Fibroblast of lung (primary cell): Measurements from ENCODE around the gene CERS4. TPM values are rescaled to one million over a fixed set of nuclear protein-coding genes. Genes with fewer than 3 reads are reported as not detected.

Source experiments
- DNase-seq, 2 donors: peaks; one replicate each; pipeline versions ENCODE4 v3.0.0 to v3.0.0-alpha.2; 2010; ENCODE audit warnings: low read depth in 2 of 2
- H2AFZ ChIP-seq: 2 replicates; pipeline ENCODE4 v1.5.1; 2012; ENCODE audit warnings: low read length, control low read depth, inconsistent platforms
- H3K27ac ChIP-seq: 2 replicates; pipeline ENCODE4 v1.5.1; 2011; ENCODE audit warnings: low read length, control low read depth; ENCODE audit not compliant: insufficient read depth
- H3K27me3 ChIP-seq: 2 replicates; pipeline ENCODE4 v1.5.1; 2011; ENCODE audit warnings: mild to moderate bottlenecking, low read length; ENCODE audit not compliant: control insufficient read depth, insufficient read depth
- H3K36me3 ChIP-seq: 2 replicates; pipeline ENCODE4 v1.5.1; 2011; ENCODE audit warnings: low read length; ENCODE audit not compliant: control insufficient read depth, insufficient read depth
- H3K4me1 ChIP-seq: 2 replicates; pipeline ENCODE4 v1.5.1; 2011; ENCODE audit warnings: low read length; ENCODE audit not compliant: control insufficient read depth, insufficient read depth; ENCODE audit errors: extremely low read depth
- H3K4me2 ChIP-seq: 2 replicates; pipeline ENCODE4 v1.5.1; 2011; ENCODE audit warnings: low read length, control low read depth; ENCODE audit not compliant: insufficient read depth; ENCODE audit errors: extremely low read depth
- H3K4me3 ChIP-seq, 4 experiments: fragments of 200-600 bp in 1 of 4; sonication (generic) in 1 of 4; replicated peaks in 1 of 4; 2 replicates each; pipeline ENCODE4 v1.5.1; 2011 to 2016; ENCODE audit warnings: low read length in 4 of 4, low read depth in 3 of 4, mild to moderate bottlenecking in 3 of 4, control low read depth in 2 of 4, inconsistent platforms in 1 of 4, mixed read lengths in 1 of 4; ENCODE audit not compliant: insufficient read depth in 1 of 4; ENCODE audit errors: control extremely low read depth in 1 of 4
- H3K79me2 ChIP-seq: 2 replicates; pipeline ENCODE4 v1.5.1; 2012; ENCODE audit warnings: mild to moderate bottlenecking, low read length, inconsistent platforms; ENCODE audit not compliant: control insufficient read depth, insufficient read depth
- H3K9ac ChIP-seq: 2 replicates; pipeline ENCODE4 v1.5.1; 2011; ENCODE audit warnings: mild to moderate bottlenecking, low read length, control low read depth; ENCODE audit not compliant: insufficient read depth
- H3K9me3 ChIP-seq: 2 replicates; pipeline ENCODE4 v1.5.1; 2012; ENCODE audit warnings: low read depth, low read length; ENCODE audit not compliant: control insufficient read depth, insufficient read depth
- H4K20me1 ChIP-seq: 2 replicates; pipeline ENCODE4 v1.5.1; 2011; ENCODE audit warnings: low read length; ENCODE audit not compliant: control insufficient read depth, insufficient read depth; ENCODE audit errors: extremely low read depth
- CTCF ChIP-seq, 2 donors: IDR thresholded peaks in 1 of 2; conservative IDR thresholded peaks in 1 of 2; 1 replicate in 1 of 2; 2 replicates in 1 of 2; pipeline ENCODE4 v1.5.1; 2011 to 2012; ENCODE audit warnings: low read length in 2 of 2, control low read depth in 1 of 2, inconsistent platforms in 1 of 2, low read depth in 1 of 2, mild to moderate bottlenecking in 1 of 2
- EZH2 ChIP-seq: IDR thresholded peaks from 2 replicates; pipeline ENCODE4 v1.5.1; 2012; ENCODE audit warnings: low read length, control low read depth, mild to moderate bottlenecking; ENCODE audit errors: missing control alignments
- polyA plus RNA-seq, 2 donors: library from polyadenylated mRNA; depleted of rRNA in 1 of 2; stranded (reverse) in 1 of 2; unstranded in 1 of 2; fragments of >200 nt; gene quantifications; 2 replicates each; pipeline ENCODE4 v1.2.1, GENCODE V29; 2011 to 2012; ENCODE audit warnings: missing spikeins in 1 of 2
- total RNA-seq: library from RNA; depleted of rRNA; stranded (reverse); fragments of >200 nt; gene quantifications from 2 replicates; pipeline ENCODE4 v1.2.1, GENCODE V29; 2014

CERS4 gene
- total and polyA plus RNA-seq, 2 donors (not counting 1 experiment from before 2014, with no cell fraction given) = 0.74 to 17.0 TPM

DNA sequence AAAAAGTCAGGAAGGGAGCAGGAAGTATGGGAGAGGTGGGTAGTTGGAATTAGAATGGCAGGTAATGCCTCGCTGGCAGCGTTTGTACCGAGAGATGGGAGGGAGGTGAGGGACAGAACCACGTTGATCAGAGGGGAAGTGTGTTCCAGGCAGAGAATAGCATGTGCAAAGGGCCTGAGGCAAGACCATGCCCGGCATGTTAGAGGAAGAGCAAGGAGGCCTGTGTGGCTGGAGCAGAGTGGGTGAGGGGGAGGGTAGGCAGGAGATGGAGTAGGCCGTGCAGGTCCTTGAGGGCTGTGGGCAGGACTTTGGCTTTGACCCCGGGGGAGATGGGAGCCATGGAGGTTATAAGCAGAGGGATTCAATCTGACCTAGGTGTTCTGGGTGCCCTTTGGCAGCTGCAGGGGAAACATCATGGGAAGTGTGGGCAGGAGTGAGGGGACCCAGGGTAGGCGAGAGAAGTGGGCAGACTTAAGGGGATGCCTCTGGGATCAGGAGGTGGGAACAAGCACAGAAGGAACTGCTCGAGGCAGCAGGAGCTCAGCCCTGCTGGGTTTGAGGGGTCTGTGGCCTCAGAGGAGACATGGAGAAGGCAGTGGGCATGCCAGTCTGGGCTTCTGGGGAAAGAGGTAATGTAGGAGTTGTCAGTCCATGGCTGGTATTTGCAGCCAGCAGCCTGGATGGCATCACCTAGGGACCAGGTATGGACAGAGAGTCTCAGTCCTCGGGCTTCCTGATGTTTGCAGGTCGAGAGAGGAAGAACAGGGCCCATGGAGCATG, 50.2 kb downstream of the CERS4 start:
- H4K20me1 ChIP-seq = no peaks in the 10 kb centered on the region
- H2AFZ ChIP-seq = no peak overlapping the region
- no peaks in the 10 kb centered on the region for H3K27me3 ChIP-seq
- H3K9ac ChIP-seq = no peak overlapping the region
- no peak overlapping the region for H3K4me3 ChIP-seq
- H3K4me1 ChIP-seq = no peaks in the 10 kb centered on the region
- H3K36me3 ChIP-seq = no peaks in the 10 kb centered on the region
- DNase-seq = no peak
- no peak overlapping the region for H3K4me2 ChIP-seq
- no peaks in the 10 kb centered on the region for H3K9me3 ChIP-seq
- TF ChIP-seq CTCF (conservative IDR thresholded peaks at IDR 0.05 in 1 of 2, IDR thresholded peaks at IDR 0.05 in 1 of 2; ENCODE audit: low read depth in 1 of 2, low read length in 2 of 2) (no peak), EZH2 (no peak)
- H3K27ac ChIP-seq = no peak overlapping the region
- H3K79me2 ChIP-seq = no peaks in the 10 kb centered on the region

- H3K4me1 ChIP-seq = no peaks in the 10 kb centered on the region
- no peaks in the 10 kb centered on the region for H3K36me3 ChIP-seq
- H3K4me3 ChIP-seq = no peak overlapping the region
- no peaks in the 10 kb centered on the region for H3K27me3 ChIP-seq
- no peak for DNase-seq
- no peaks in the 10 kb centered on the region for H4K20me1 ChIP-seq
- no peaks in the 10 kb centered on the region for H3K79me2 ChIP-seq
- no peak overlapping the region for H3K9ac ChIP-seq
- no peak overlapping the region for H3K4me2 ChIP-seq
- no peak overlapping the region for H2AFZ ChIP-seq
- H3K9me3 ChIP-seq = no peaks in the 10 kb centered on the region
- no peak overlapping the region for H3K27ac ChIP-seq
- TF ChIP-seq EZH2 (no peak), CTCF (conservative IDR thresholded peaks at IDR 0.05 in 1 of 2, IDR thresholded peaks at IDR 0.05 in 1 of 2; ENCODE audit: low read depth in 1 of 2, low read length in 2 of 2) (no peak)
Observed at GRCh38 chr19:8259922-8260247, 50.7 kb downstream of the CERS4 start.

DNA sequence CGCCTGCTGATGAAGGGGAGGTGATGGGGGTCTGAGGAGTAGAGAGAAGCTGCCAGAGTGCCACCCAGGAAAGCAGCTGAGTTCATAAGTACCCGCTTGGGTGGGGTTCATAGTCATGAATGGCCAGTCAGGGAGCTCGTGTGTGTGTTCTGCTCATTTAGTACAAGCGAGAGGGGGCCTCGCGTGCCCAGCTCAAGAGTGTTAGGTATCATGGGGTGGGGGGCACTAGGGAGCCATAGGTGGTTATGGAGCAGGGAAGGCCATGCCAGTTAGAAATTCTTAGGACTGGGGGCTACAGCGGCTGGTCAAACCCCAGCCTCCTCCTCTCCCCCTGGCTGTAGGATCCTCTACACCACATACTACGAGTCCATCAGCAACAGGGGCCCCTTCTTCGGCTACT, 52.2 kb downstream of the CERS4 start:
- no peak for DNase-seq
- H3K9ac ChIP-seq = no peak overlapping the region
- no peak overlapping the region for H3K27ac ChIP-seq
- H2AFZ ChIP-seq = no peak overlapping the region
- no peaks in the 10 kb centered on the region for H3K36me3 ChIP-seq
- H3K4me1 ChIP-seq = no peaks in the 10 kb centered on the region
- H3K4me2 ChIP-seq = no peak overlapping the region
- H3K4me3 ChIP-seq = no peak overlapping the region
- no peaks in the 10 kb centered on the region for H3K79me2 ChIP-seq
- H4K20me1 ChIP-seq = no peaks in the 10 kb centered on the region
- no peaks in the 10 kb centered on the region for H3K9me3 ChIP-seq
- peaks cover 3% of the 10 kb centered on the region for H3K27me3 ChIP-seq
- TF ChIP-seq EZH2 (no peak), CTCF (conservative IDR thresholded peaks at IDR 0.05 in 1 of 2, IDR thresholded peaks at IDR 0.05 in 1 of 2; ENCODE audit: low read depth in 1 of 2, low read length in 2 of 2) (no peak)
